A549 (cell line): ENCODE results near the gene NKTR. TPM values are rescaled to one million over a fixed set of nuclear protein-coding genes. Genes with fewer than 3 reads are reported as not detected.

Source experiments
- ATAC-seq, 2 experiments: fragments of 200-7000 bp in 1 of 2; fragments of >200 bp in 1 of 2; cut with Nextera tagmentation in 1 of 2; cut with Tn5 transposase in 1 of 2; 3 replicates each; pipeline versions ENCODE4 v1.8.0 to v1.9.1; 2018 to 2020; ENCODE audit warnings: mild to moderate bottlenecking in 1 of 2, moderate library complexity in 1 of 2
- CTCF ChIA-PET: fragments of 300-600 bp; sonication (Branson Sonifier 250); formaldehyde crosslinking; extraction: SDS; loops from one replicate; lab custom pipeline; 2021; ENCODE audit warnings: antibody characterized with exemption, inconsistent platforms; lab: Yijun Ruan, JAX
- POLR2A ChIA-PET: fragments of 350-600 bp; formaldehyde crosslinking; extraction: SDS; loops from one replicate; lab custom pipeline; 2021; ENCODE audit warnings: antibody characterized with exemption, inconsistent platforms; lab: Yijun Ruan, JAX
- DNase-seq, 2 experiments: peaks; one replicate each; pipeline versions ENCODE4 v3.0.0 to v3.0.0-alpha.2; 2011 to 2016; ENCODE audit warnings: low read depth in 1 of 2, low spot score in 1 of 2
- FAIRE-seq: peaks from 2 replicates; lab custom pipeline; 2011; peaks lifted over from hg19 to GRCh38; lab: Jason Lieb, UNC
- H3K27ac ChIP-seq, 2 experiments: fragments of >200 bp; sonication (Bioruptor Twin); formaldehyde crosslinking; 3 replicates each; pipeline ENCODE4 v1.5.1; 2016 to 2017
- H3K4me1 ChIP-seq: fragments of >200 bp; sonication (Bioruptor Twin); formaldehyde crosslinking; 3 replicates; pipeline ENCODE4 v1.6.1; 2016
- H3K4me2 ChIP-seq: fragments of >200 bp; sonication (Bioruptor Twin); formaldehyde crosslinking; 3 replicates; pipeline ENCODE4 v1.6.1; 2016
- H3K4me3 ChIP-seq: fragments of >200 bp; sonication (Bioruptor Twin); formaldehyde crosslinking; 3 replicates; pipeline ENCODE4 v1.5.1; 2016
- H3K9me3 ChIP-seq: fragments of >200 bp; sonication (Bioruptor Twin); formaldehyde crosslinking; 3 replicates; pipeline ENCODE4 v1.6.1; 2016
- BHLHE40 ChIP-seq: IDR thresholded peaks from 2 replicates; pipeline ENCODE4 v1.6.1; 2012; ENCODE audit warnings: low read depth, low read length, inconsistent platforms
- EHF ChIP-seq: fragments of 250-450 bp; sonication (Bioruptor Pico); IDR thresholded peaks from 2 replicates; pipeline ENCODE4 v1.5.0; 2020; ENCODE audit warnings: mild to moderate bottlenecking
- EHMT2 ChIP-seq: fragments of 200-600 bp; sonication (generic); IDR thresholded peaks from 2 replicates; pipeline ENCODE4 v1.6.1; 2016; ENCODE audit warnings: antibody characterized with exemption, low read depth, mild to moderate bottlenecking, moderate library complexity
- EP300 ChIP-seq, 2 experiments: fragments of >200 bp; sonication (Bioruptor Twin); formaldehyde crosslinking; IDR thresholded peaks; 2 replicates in 1 of 2; 3 replicates in 1 of 2; pipeline ENCODE4 v1.6.1; 2016 to 2017
- FOXS1 ChIP-seq: fragments of 250-450 bp; sonication (Bioruptor Pico); IDR thresholded peaks from 2 replicates; pipeline ENCODE4 v1.5.0; 2020; ENCODE audit warnings: mild to moderate bottlenecking, moderate library complexity
- HDAC2 ChIP-seq: fragments of 200-600 bp; sonication (generic); IDR thresholded peaks from 2 replicates; pipeline ENCODE4 v1.6.1; 2016
- HEYL ChIP-seq: fragments of 250-450 bp; sonication (Bioruptor Pico); IDR thresholded peaks from 2 replicates; pipeline ENCODE4 v1.8.0; 2021; ENCODE audit warnings: mild to moderate bottlenecking, moderate library complexity
- HOXB5 ChIP-seq: fragments of 250-450 bp; sonication (Bioruptor Pico); IDR thresholded peaks from 2 replicates; pipeline ENCODE4 v1.5.0; 2020; ENCODE audit warnings: mild to moderate bottlenecking, moderate library complexity
- KDM5A ChIP-seq: fragments of 200-600 bp; sonication (generic); IDR thresholded peaks from 2 replicates; pipeline ENCODE4 v1.6.1; 2016; ENCODE audit warnings: antibody characterized with exemption, mild to moderate bottlenecking
- MAZ ChIP-seq: fragments of 150-350 bp; IDR thresholded peaks from 2 replicates; pipeline ENCODE4 v1.6.1; 2014; ENCODE audit warnings: antibody characterized with exemption, low read depth, low read length, borderline replicate concordance
- MYC ChIP-seq: IDR thresholded peaks from 2 replicates; pipeline ENCODE4 v1.6.1; 2012; ENCODE audit warnings: mild to moderate bottlenecking, inconsistent platforms, low read length, improper control_type of control experiment, borderline replicate concordance
- NPAS2 ChIP-seq: fragments of 250-450 bp; sonication (Bioruptor Pico); IDR thresholded peaks from 2 replicates; pipeline ENCODE4 v1.8.0; 2022; ENCODE audit warnings: mild to moderate bottlenecking, moderate library complexity, borderline replicate concordance
- NR3C1 ChIP-seq: fragments of >200 bp; sonication (Bioruptor Twin); formaldehyde crosslinking; IDR thresholded peaks from 3 replicates; pipeline ENCODE4 v1.6.1; 2017
- PHF8 ChIP-seq: fragments of 200-600 bp; sonication (generic); IDR thresholded peaks from 2 replicates; pipeline ENCODE4 v1.6.1; 2016; ENCODE audit warnings: low read depth, mild to moderate bottlenecking, antibody characterized with exemption, moderate library complexity, borderline replicate concordance
- POLR2A ChIP-seq: IDR thresholded peaks from 2 replicates; pipeline ENCODE4 v1.6.1; 2012; ENCODE audit warnings: mild to moderate bottlenecking, low read length
- RCOR1 ChIP-seq: fragments of 150-350 bp; IDR thresholded peaks from 2 replicates; pipeline ENCODE4 v1.6.1; 2014; ENCODE audit warnings: antibody characterized with exemption, low read length, low read depth
- SREBF2 ChIP-seq: fragments of 450-650 bp; IDR thresholded peaks from 2 replicates; pipeline ENCODE4 v1.6.1; 2014; ENCODE audit warnings: mild to moderate bottlenecking, moderate library complexity
- TP53 ChIP-seq: fragments of 250-450 bp; sonication (Bioruptor Pico); IDR thresholded peaks from 2 replicates; pipeline ENCODE4 v1.5.0; 2021; ENCODE audit warnings: mild to moderate bottlenecking, moderate library complexity
- ZC3H11A ChIP-seq: fragments of 450-650 bp; IDR thresholded peaks from 2 replicates; pipeline ENCODE4 v1.6.1; 2014; ENCODE audit warnings: antibody characterized with exemption, mild to moderate bottlenecking
- ZNF302 ChIP-seq: fragments of 250-450 bp; sonication (Bioruptor Pico); IDR thresholded peaks from 2 replicates; pipeline ENCODE4 v1.9.0; 2021; ENCODE audit warnings: inconsistent platforms, mild to moderate bottlenecking, moderate library complexity
- ZSCAN20 ChIP-seq: fragments of 250-450 bp; sonication (Bioruptor Pico); IDR thresholded peaks from 2 replicates; pipeline ENCODE4 v1.8.0; 2022; ENCODE audit warnings: mild to moderate bottlenecking, moderate library complexity
- WGBS: methylation state at CpG from one replicate; pipeline ENCODE4 v1.1.6; 2017; ENCODE audit errors: missing lambda C conversion rate; 5-methylcytosine and 5-hydroxymethylcytosine counted together
- polyA plus RNA-seq, 4 experiments: library from polyadenylated mRNA; depleted of rRNA in 3 of 4; stranded (reverse); fragments of >200 nt; fragmentation: RNase III in 1 of 4; extraction: RNeasy Plus Mini Kit Qiagen cat#74134 plus additional on column Dnase treatment in 1 of 4; gene quantifications; 2 replicates in 3 of 4; 3 replicates in 1 of 4; pipeline ENCODE4 v1.2.3, GENCODE V29; 2011 to 2017
- TF ChIP-seq, protein P1 (sequence below): fragments of >200 bp; sonication (Bioruptor Twin); formaldehyde crosslinking; IDR thresholded peaks from 3 replicates; pipeline ENCODE4 v1.6.1; 2016
- TF ChIP-seq, protein P2 (sequence below): fragments of >200 bp; sonication (Bioruptor Twin); formaldehyde crosslinking; IDR thresholded peaks from 3 replicates; pipeline ENCODE4 v1.5.1; 2016
- TF ChIP-seq, protein P3 (sequence below): fragments of 200-600 bp; sonication (generic); IDR thresholded peaks from 2 replicates; pipeline ENCODE4 v1.6.1; 2016; ENCODE audit warnings: antibody characterized with exemption, mild to moderate bottlenecking, moderate library complexity
- TF ChIP-seq, protein P4 (sequence below): fragments of 250-450 bp; sonication (Bioruptor Pico); IDR thresholded peaks from 2 replicates; pipeline ENCODE4 v1.5.0; 2021; ENCODE audit warnings: mild to moderate bottlenecking, moderate library complexity, borderline replicate concordance
- TF ChIP-seq, protein P5 (sequence below): IDR thresholded peaks from 2 replicates; pipeline ENCODE4 v1.6.1; 2012; ENCODE audit warnings: low read depth, borderline replicate concordance

The NKTR gene
- polyA plus RNA-seq, 2 of the 4 experiments (the other 2 are of a cell fraction) = 16.2 to 49.3 TPM

DNA sequence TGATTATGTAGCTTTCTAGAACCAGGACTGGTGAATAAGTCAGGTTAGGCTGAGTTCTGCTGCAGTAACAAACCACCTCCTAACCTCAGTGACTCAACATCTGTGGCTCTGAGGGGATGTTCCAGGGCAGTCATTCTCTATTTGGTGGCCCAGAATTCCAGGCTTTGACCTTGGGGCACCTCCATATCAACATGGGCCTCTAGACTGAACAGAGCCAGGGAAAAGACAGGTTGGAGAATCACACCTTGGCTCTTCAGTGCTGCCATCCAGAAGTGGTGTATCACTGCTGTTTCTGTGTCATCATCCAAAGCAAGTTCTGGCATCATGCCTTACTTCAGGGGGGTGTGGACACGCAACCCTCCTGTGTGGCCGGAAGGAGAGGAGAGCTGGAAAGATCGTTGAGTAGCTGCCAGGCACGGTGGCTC is 68.3 kb downstream of the NKTR start:
- 66% methylated on average over 3 of the region's 4 CpGs for WGBS
- CTCF ChIA-PET = interaction anchor here (1.0 kb wide), 1 partner anchor 14 kb away, joined by 3 read pairs; no protein-coding TSS in a partner anchor
- no peak for FAIRE-seq
- no peaks in the 10 kb centered on the region for H3K9me3 ChIP-seq
- H3K4me3 ChIP-seq = no peak overlapping the region
- POLR2A ChIA-PET = no interaction called here
- H3K4me1 ChIP-seq = no peaks in the 10 kb centered on the region
- H3K27ac ChIP-seq = no peak overlapping the region
- no peak for ATAC-seq
- no peak for DNase-seq
- no peak overlapping the region for H3K4me2 ChIP-seq
- TF ChIP-seq ZNF302 (no peak), EHF (no peak), TP53 (no peak), HEYL (CRISPR knock-in tag) (no peak), SREBF2 (no peak), PHF8 (no peak), EHMT2 (no peak), KDM5A (no peak), MYC (no peak), ZSCAN20 (CRISPR knock-in tag) (no peak), POLR2A (no peak), NR3C1 (no peak)
- TF ChIP-seq, protein P1, sequence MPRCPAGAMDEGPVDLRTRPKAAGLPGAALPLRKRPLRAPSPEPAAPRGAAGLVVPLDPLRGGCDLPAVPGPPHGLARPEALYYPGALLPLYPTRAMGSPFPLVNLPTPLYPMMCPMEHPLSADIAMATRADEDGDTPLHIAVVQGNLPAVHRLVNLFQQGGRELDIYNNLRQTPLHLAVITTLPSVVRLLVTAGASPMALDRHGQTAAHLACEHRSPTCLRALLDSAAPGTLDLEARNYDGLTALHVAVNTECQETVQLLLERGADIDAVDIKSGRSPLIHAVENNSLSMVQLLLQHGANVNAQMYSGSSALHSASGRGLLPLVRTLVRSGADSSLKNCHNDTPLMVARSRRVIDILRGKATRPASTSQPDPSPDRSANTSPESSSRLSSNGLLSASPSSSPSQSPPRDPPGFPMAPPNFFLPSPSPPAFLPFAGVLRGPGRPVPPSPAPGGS = no peak
- TF ChIP-seq, all 56 proteins: peak for 0

DNA sequence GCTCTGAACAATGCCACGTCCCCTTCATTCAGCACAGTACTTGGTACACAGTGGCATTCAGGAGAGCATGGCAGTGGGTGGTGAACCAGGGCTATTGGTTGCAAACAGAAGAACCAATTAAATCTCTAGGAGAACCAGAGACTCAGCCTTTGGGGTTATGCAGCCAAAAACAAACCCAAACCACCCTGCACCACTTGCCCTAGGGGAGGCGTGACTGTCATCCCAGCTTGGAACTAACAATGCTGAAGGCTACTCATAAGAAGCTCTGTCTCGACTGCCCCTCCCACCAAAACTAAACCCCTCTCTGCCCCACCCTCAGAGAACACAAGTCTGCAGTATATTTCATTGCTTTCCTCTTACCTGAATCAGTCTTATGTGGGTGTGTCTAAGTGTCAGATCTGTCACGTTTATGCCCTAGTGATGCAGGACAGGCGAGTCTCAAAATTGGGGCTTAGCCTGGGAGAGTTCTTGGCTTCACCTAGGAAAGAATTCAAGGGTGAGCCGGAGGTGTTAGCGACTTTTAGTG is 69.6 kb downstream of the NKTR start:
- no peak for ATAC-seq
- CTCF ChIA-PET = interaction anchor here (1.0 kb wide), 1 partner anchor 16 kb away, joined by 3 read pairs; no protein-coding TSS in a partner anchor
- 43% methylated on average over 6 of the region's 7 CpGs for WGBS
- no peak for FAIRE-seq
- H3K9me3 ChIP-seq = 0 out of 3 replicates have a peak, but pooled peaks cover 1% of the 10 kb centered on the region
- no peaks in the 10 kb centered on the region for H3K4me1 ChIP-seq
- TF ChIP-seq RCOR1 (no peak), EHF (no peak), POLR2A (no peak), SREBF2 (no peak), EP300 (IDR thresholded peaks at IDR 0.05) (no peak), HDAC2 (no peak), NR3C1 (no peak)
- TF ChIP-seq, protein P2, sequence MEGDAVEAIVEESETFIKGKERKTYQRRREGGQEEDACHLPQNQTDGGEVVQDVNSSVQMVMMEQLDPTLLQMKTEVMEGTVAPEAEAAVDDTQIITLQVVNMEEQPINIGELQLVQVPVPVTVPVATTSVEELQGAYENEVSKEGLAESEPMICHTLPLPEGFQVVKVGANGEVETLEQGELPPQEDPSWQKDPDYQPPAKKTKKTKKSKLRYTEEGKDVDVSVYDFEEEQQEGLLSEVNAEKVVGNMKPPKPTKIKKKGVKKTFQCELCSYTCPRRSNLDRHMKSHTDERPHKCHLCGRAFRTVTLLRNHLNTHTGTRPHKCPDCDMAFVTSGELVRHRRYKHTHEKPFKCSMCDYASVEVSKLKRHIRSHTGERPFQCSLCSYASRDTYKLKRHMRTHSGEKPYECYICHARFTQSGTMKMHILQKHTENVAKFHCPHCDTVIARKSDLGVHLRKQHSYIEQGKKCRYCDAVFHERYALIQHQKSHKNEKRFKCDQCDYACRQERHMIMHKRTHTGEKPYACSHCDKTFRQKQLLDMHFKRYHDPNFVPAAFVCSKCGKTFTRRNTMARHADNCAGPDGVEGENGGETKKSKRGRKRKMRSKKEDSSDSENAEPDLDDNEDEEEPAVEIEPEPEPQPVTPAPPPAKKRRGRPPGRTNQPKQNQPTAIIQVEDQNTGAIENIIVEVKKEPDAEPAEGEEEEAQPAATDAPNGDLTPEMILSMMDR = no peak
- TF ChIP-seq, protein P3, sequence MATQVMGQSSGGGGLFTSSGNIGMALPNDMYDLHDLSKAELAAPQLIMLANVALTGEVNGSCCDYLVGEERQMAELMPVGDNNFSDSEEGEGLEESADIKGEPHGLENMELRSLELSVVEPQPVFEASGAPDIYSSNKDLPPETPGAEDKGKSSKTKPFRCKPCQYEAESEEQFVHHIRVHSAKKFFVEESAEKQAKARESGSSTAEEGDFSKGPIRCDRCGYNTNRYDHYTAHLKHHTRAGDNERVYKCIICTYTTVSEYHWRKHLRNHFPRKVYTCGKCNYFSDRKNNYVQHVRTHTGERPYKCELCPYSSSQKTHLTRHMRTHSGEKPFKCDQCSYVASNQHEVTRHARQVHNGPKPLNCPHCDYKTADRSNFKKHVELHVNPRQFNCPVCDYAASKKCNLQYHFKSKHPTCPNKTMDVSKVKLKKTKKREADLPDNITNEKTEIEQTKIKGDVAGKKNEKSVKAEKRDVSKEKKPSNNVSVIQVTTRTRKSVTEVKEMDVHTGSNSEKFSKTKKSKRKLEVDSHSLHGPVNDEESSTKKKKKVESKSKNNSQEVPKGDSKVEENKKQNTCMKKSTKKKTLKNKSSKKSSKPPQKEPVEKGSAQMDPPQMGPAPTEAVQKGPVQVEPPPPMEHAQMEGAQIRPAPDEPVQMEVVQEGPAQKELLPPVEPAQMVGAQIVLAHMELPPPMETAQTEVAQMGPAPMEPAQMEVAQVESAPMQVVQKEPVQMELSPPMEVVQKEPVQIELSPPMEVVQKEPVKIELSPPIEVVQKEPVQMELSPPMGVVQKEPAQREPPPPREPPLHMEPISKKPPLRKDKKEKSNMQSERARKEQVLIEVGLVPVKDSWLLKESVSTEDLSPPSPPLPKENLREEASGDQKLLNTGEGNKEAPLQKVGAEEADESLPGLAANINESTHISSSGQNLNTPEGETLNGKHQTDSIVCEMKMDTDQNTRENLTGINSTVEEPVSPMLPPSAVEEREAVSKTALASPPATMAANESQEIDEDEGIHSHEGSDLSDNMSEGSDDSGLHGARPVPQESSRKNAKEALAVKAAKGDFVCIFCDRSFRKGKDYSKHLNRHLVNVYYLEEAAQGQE = no peak
- no peak overlapping the region for H3K4me3 ChIP-seq
- no peak overlapping the region for H3K4me2 ChIP-seq
- no peak for DNase-seq
- POLR2A ChIA-PET = no interaction called here
- H3K27ac ChIP-seq = no peak overlapping the region

DNA sequence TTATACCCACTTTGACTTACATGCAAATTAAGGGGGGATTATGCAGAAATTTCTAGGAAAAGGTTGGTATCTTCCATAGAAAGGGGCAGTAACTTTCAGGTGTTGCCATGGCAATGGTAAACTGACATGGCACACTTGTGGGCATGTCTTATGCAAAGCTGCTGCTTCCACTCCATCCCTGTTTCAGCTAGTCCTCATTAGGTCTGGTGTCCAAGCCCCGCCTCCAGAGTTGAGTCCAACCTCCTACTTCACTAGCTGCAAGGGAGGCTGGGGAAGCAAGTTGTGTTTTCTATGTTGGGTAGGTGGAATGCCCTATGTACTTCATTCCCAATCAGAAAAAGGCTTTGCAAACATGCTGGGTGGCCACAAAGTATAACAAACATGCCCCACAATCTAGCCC is 70.2 kb downstream of the NKTR start:
- Histone ChIP-seq H3K4me3 (no peak overlapping the region), H3K4me1 (no peaks in the 10 kb centered on the region), H3K4me2 (no peak overlapping the region), H3K27ac (no peak overlapping the region), H3K9me3 (peaks cover 4% of the 10 kb centered on the region; the same call in 1 of the 3 replicates)
- DNase-seq (no peak), ATAC-seq (no peak), FAIRE-seq (no peak)
- CTCF ChIA-PET = no interaction called here
- 20% methylated on average over 1 of the region's 1 CpG for WGBS
- POLR2A ChIA-PET = no interaction called here
- TF ChIP-seq, protein P4, sequence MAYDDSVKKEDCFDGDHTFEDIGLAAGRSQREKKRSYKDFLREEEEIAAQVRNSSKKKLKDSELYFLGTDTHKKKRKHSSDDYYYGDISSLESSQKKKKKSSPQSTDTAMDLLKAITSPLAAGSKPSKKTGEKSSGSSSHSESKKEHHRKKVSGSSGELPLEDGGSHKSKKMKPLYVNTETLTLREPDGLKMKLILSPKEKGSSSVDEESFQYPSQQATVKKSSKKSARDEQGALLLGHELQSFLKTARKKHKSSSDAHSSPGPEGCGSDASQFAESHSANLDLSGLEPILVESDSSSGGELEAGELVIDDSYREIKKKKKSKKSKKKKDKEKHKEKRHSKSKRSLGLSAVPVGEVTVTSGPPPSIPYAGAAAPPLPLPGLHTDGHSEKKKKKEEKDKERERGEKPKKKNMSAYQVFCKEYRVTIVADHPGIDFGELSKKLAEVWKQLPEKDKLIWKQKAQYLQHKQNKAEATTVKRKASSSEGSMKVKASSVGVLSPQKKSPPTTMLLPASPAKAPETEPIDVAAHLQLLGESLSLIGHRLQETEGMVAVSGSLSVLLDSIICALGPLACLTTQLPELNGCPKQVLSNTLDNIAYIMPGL = no peak
- no peak for TF ChIP-seq ZC3H11A
- TF ChIP-seq MAZ = no peak
- TF ChIP-seq HOXB5 = no peak
- no peak for TF ChIP-seq BHLHE40
- TF ChIP-seq, protein P5, sequence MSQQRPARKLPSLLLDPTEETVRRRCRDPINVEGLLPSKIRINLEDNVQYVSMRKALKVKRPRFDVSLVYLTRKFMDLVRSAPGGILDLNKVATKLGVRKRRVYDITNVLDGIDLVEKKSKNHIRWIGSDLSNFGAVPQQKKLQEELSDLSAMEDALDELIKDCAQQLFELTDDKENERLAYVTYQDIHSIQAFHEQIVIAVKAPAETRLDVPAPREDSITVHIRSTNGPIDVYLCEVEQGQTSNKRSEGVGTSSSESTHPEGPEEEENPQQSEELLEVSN = no peak
- TF ChIP-seq NPAS2 (CRISPR knock-in tag) = no peak
- no peak for TF ChIP-seq SREBF2
- no peak for TF ChIP-seq FOXS1
- no peak for TF ChIP-seq MYC
